GM12891 (cell line): Measurements from ENCODE around the gene PPP4R1.

Experiments used
- PAX5 ChIP-seq: IDR thresholded peaks from 2 replicates; pipeline ENCODE4 v1.6.1; 2011; ENCODE audit warnings: low read length, moderate library complexity, mild to moderate bottlenecking; ENCODE audit not compliant: insufficient read depth, severe bottlenecking
- POLR2A ChIP-seq: IDR thresholded peaks from 2 replicates; pipeline ENCODE4 v1.6.1; 2011; ENCODE audit warnings: low read depth, low read length, control low read depth
- POLR2AphosphoS5 ChIP-seq: IDR thresholded peaks from 2 replicates; pipeline ENCODE4 v1.6.1; 2011; ENCODE audit warnings: low read depth, low read length, control low read depth
- POU2F2 ChIP-seq: IDR thresholded peaks from 2 replicates; pipeline ENCODE4 v1.6.1; 2011; ENCODE audit warnings: low read depth, mild to moderate bottlenecking, control low read depth, low read length, moderate library complexity
- SPI1 ChIP-seq: IDR thresholded peaks from 2 replicates; pipeline ENCODE4 v1.6.1; 2011; ENCODE audit warnings: low read depth, low read length, control low read depth
- TAF1 ChIP-seq: IDR thresholded peaks from 2 replicates; pipeline ENCODE4 v1.6.1; 2011; ENCODE audit warnings: low read depth, low read length, control low read depth

GRCh38 chr18:9578306-9578705 lies 36.1 kb downstream of the PPP4R1 start:
- TF ChIP-seq POU2F2 (no peak), POLR2A (no peak), TAF1 (no peak), POLR2AphosphoS5 (no peak), SPI1 (no peak), PAX5 (no peak)
